Measurements from ENCODE around the gene KRTAP9-7.

DNA sequence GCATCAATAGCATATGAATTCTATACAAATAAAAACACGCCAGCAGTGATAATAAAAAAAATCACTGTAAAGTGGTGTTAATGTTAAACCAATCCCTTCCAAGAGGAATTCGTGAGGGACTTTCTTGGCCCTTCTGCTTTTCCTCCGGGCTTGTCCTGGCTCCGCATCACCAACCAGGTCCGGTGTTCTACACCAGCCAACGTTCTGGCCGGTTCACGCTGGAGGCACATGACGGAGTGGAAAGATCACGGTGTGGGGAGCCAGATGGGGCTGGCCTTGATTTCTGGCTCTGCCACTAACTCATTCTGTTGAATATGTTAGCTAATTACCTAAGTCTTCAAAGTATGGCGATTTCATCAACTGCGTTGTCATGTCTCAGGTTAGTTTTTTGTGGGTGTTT is 28.6 kb downstream of the KRTAP9-7 start:
- TF ChIP-seq, protein P1, sequence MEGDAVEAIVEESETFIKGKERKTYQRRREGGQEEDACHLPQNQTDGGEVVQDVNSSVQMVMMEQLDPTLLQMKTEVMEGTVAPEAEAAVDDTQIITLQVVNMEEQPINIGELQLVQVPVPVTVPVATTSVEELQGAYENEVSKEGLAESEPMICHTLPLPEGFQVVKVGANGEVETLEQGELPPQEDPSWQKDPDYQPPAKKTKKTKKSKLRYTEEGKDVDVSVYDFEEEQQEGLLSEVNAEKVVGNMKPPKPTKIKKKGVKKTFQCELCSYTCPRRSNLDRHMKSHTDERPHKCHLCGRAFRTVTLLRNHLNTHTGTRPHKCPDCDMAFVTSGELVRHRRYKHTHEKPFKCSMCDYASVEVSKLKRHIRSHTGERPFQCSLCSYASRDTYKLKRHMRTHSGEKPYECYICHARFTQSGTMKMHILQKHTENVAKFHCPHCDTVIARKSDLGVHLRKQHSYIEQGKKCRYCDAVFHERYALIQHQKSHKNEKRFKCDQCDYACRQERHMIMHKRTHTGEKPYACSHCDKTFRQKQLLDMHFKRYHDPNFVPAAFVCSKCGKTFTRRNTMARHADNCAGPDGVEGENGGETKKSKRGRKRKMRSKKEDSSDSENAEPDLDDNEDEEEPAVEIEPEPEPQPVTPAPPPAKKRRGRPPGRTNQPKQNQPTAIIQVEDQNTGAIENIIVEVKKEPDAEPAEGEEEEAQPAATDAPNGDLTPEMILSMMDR (IDR thresholded peaks at IDR 0.05), result no peak
- TF ChIP-seq POLR2A (IDR thresholded peaks at IDR 0.05), result no peak

Measured in transverse colon (tissue), 3 donors.